AG20443 (cell line): ENCODE data around the gene CDH4.
"Not testable (repeated sequence)": the region's sequence is repeated elsewhere in the genome, so short reads cannot be mapped to it uniquely, and the experiment has no call there.

Experiments
- DNase-seq: peaks from one replicate; pipeline ENCODE4 v3.0.0; 2012; ENCODE audit warnings: low spot score, mixed read lengths

Gene CDH4

DNA sequence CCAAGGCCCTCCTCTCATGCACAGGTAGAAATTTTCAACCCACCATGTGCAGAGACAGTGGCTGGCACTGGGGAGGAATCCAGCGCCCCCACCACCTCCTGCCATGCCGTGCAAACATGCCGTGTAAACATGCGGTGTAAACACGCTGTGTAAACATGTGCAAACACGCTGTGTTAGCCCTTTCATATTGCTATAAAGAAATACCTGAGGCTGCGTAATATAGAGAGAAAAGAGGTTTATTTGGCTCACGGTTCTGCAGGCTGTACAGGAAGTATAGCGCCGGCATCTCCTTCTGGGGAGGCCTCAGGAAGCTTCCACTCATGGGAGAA lies 595.3 kb downstream of the CDH4 start:
- no peak for DNase-seq

DNA sequence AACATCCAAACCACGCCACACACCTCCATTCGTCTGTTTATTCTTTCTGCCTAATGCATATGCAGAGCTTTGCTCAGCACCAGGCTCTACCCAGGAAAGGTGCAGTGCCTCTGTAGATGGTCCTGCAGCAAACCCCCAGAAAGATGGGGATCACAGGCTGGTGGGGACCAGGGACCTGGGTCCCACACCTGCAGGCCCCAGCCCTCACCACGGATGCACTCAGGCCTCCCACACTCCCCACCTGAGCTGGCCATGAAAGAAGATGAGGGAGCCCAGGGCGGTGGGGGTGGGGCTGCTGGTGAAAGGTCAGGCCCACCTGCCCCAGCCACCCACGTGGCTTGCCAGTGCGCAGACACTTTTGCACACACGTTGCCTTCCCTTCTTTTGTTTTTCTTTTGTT lies 595.9 kb downstream of the CDH4 start:
- no peak for DNase-seq

DNA sequence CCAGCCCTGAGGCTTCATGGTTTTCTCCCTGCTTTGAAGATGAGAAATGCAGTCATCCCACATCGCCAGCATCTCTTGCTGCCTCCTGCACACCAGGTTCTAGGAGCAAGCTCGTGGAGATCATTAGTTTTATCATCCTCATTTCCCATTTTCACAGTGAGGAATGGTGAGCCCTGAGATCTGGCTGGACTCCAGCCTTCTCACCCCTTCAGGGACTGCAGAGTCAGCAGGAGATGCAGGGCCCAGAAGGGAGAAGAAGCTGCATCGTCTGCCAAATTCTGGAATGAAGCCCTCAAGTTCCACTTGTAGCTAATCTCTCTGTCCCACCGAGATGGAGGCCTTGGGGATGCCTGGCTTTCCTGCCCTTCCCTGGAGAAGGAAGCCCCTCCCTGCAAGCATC lies 596.8 kb downstream of the CDH4 start:
- DNase-seq: no peak

DNA sequence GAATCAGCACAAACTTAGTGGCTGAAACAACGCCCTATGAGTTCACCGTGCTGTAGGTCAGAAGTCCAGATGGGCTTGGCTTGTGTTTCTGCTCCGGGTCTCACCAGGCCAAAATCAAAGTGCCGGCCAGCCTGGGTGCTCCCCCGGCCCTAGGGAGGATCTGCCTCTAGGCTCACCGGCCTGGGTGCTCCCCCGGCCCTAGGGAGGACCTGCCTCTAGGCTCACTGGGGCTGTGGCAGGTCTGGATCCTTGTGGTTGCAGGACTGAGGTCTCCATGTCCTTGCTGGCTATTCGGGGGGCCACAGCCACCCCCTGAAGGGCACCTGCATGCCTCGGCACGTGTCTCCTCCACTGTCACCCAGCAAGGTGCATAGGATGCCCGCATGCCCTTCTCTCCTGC lies 597.3 kb downstream of the CDH4 start:
- no peak for DNase-seq

DNA sequence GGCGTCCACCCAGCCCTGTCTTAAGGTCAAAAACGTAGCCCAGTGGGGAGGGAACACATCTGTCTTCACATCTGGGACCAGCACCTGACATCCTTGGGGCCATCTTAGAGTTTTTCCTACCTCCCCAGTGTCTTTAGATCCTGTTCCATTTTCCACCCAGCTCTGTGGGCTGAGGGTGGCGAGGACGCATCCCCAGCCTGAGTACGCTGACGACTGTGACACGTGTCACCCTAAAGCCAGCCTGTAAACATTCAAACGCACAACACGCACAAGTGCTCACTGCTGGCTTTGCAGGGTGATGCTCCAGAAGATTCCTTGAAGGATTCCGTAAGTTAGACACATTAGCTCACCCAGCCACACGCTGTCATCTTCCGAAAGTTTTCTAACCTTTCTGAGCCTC lies 597.8 kb downstream of the CDH4 start:
- DNase-seq: no peak

DNA sequence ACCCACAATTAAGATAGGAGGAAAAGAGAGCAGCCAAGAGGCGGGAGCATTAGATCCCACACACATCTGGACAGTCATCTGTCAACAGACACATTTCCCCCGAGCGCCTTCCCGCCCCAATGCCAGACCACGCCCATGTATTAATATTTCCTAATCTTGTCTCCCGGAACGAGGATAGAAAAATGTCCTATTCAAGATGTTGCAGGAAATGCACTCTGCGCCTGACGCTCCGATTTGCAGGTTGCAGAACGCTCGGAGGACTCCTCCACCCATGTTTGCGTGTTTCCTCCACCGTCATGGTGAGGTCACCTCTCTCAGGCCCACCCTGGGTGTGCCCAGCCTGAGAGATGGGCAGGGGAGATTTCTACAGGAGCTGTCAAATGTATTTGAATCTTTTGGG lies 598.4 kb downstream of the CDH4 start:
- no peak for DNase-seq

DNA sequence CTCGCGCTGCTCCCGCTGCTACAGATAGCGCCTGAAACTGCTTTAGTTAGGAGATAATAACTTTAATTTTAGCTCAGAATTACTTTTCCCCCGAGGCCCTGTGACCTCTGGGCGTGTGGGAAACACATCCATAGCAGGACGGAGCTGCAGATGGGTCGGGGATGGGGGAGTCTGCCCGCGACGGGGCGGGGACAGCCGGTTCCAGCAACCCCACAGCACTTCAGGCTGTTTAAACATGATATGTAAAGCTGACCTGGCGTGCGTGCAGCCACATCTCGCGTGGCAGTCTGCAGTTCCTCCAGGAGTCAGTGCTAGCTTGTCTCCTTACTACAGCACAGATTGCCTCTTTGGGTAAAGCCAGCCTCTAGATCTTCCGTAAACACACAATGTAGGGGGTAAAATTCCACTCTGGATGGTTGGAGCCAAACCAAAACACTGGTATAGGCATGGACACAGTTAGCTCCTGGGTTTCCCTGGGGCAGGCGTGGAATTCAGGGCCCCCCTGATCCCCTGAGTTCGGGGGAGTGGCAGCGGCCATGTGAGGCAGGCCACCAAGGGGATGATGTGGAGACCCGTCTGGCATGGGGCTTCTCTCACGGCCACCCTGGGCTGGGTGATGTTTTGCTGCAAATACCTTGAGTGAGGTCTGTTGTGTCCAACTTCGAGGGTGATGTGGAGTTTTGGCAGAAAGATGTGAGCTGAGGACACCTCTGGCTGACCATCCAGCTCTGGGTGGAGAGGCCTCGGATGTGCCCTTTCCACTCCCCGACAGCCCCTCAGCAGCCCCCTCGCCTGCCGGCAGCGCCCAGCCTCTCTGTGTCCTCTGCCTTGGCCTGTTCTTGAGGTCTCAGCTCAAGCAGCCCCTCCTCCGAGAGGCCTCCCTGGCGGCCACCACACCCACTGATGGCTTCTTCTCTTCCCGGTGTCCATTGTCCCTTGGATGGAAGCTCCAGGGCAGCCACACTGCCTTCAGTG lies 599.2 kb downstream of the CDH4 start:
- DNase-seq: no peak

DNA sequence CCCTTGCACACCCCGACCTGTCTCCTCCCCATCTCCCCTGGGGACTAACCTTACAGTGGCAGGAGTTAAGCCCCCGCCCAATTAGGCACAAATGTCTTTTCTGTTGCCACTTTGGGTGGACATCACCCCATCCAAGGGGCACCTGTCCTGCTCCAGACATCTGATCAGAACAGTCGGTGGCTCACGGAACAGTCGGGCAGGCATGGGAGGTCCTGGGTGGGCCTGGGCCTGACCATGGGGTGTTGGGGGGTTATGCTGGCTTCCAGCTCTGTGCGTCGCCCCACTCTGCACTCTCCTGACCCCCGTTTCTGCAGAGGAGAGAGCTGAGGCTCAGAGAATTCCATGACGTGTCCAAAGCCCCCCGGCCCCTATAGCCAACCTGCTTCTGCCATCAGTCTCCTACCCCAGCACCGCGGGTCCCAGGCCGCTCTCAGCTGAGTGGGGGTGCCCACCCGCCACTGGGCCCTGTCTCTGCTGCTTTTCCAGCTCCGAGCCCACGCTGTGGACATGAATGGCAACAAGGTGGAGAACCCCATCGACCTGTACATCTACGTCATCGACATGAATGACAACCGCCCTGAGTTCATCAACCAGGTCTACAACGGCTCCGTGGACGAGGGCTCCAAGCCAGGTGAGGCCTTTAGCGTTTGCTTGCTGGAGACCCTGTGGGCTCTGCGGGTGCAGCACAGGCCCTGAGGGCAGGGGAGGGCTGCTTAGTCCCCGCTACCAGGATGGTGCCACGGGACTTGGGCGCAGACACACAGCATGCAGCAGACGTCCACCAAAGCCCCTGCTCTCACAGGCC lies 600.4 kb downstream of the CDH4 start:
- no peak for DNase-seq

DNA sequence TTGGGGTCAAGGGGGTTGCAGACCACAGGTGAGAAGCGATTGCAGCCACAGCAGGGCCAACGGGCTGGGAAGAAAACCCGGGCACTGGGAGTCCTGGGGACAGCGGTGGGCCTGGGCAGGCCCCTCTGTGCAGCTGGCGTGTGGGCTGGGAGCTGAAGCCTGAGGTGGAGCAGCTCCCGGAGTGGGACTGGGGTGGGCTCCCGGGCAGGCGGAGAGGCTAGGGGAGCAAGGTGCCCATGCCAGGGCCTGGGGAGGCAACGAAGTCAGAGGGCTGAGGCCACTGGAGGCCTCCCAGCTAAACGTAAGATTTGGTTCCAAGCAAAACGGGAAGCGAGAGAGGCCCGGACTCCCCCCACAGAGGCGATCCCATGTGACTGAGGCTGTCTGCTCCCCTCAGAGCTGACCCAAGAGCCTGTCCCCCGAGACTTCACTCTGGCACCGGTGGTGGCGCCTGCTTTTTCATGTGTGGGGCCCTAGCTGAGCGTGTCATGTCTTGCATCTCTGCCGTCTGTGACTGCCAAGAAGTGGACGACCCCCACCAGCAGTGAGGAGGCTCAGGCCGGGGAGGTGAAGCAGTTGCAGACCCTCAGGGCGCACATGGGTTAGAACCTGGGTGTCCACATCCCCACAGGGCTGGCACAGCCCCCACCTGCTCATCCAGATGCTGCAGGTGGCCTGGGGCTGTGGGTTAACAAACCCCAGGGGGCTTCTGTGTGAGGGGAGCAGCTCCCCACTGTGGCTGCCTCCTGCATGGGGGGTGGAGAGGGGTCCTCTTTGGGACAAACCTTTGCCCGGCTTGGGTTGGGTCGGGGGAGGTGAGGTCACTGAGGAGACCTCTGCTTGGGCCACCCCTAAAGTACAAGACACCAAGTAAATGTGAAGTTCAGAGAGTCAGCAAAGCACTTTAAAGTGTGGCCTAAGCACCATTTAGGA lies 601.3 kb downstream of the CDH4 start:
- DNase-seq: no peak

DNA sequence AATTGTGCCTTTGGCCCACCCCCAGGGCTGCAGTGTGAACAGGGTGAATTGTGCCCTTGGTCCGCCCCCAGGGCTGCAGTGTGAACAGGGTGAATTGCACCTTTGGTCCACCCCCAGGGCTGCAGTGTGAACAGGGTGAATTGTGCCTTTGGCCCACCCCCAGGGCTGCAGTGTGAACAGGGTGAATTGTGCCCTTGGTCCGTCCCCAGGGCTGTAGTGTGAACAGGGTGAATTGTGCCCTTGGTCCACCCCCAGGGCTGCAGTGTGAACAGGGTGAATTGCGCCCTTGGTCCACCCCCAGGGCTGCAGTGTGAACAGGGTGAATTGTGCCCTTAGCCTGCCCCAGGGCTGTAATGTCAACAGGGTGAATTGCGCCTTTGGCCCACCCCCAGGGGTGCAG lies 602.5 kb downstream of the CDH4 start:
- DNase-seq: not testable (repeated sequence)

DNA sequence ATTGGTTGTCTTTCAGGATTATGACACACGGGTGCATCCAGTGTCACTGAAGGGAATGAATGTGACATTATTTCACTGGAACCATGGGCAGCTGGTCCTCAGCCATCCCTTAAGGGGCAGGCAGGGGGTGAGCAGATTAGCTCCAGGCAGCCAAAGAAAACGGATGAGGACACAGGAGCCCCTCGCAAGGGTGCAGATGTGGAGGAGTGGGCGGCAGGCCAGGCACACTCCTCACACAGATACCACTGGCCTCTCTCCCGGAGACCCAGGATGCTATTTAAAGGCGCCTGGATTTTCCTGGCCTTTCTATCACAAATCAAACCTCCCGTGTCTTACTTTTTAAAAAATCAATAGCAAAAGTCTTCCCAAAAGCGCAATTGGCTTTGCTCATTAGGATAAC lies 603.2 kb downstream of the CDH4 start:
- DNase-seq: no peak

DNA sequence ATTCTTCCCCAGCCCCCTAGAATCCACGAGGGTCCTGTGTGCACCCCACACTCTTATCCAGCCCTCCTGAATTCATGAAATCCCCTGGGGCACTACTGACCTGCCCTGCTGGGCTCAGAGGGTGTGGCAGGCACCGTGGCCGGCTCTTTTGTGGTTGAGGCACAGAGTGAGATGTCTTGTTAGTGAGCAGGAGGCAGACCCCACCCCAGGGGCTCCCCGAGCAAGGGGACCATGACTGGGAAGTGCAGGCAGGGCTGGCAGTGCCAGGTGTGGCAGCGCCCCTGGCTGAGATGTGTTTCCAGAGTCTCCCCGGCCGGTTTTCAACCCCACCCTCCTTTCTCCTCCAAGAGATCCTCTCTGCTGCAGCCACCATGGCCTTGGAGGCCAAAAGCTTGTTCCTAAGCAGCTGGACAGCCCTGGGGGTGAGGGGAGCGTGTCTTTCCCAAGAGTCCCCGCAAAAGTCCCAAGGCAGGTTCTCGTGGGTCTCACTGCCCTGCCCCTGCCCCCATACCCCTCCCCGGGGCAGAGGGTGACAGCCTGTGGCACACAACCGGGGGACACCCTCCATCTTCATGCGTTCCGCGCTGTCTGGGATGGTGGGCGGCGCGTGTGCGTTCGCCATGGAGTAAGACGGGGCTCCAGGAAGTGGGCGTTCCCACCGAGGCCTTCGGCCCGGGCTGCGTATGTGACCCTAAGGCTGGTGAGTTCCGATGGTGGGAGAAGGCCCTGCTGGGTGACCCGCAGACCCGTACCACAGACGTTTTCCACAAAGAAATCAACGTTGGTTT lies 604.8 kb downstream of the CDH4 start:
- DNase-seq: no peak

DNA sequence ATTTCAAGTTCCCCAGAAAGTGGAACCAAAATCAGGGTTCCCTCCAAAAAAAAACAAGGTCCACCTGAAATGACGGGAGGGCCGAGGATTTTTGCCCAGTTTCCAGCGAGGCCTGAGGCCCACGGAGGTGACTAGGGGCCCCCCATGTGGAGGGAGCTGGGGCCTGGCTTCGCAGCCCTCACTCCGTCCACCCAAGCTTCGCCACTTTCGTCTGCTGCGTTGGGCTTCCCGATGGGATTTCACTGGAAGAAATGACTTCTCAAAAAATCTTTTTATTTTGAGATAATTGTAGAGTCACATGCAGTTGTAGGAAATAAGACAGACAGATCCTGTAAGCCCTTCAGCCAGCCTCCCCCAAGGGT lies 605.3 kb downstream of the CDH4 start:
- no peak for DNase-seq

DNA sequence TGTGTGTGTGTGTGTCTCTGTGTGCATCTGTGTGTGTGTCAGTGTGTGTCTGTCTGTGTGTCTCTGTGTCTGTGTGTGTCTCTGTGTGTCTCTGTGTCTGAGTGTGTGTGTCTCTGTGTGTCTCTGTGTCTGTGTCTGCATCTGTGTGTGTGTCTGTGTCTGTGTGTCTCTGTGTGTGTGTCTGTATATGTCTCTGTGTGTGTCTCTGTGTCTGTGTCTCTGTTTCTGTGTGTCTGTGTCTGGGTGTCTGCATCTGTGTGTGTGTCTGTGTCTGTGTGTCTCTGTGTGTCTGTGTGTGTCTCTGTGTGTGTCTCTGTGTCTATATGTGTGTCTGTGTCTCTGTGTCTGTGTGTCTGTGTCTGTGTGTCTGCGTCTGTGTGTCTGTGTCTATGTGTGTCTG lies 605.8 kb downstream of the CDH4 start:
- no peak for DNase-seq

DNA sequence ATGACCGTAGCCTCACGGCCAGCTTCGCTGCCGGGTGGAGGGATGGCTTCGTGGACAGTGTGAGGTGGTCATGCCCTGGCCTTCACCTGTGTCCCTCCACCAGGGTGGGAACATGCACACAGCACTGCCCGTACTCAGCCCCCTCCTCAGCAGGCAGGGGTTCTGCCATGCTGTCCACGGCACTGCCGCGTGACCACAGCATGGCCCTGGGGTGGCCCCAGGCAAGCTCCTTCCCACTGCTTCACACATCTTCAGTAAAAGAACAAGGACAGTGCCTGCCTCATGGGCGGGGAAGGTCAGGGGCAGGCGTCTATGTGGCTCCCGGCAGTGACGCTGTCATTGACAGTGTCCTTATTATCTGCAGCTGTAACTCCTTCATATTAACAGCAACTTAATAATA lies 607.7 kb downstream of the CDH4 start:
- DNase-seq: no peak

DNA sequence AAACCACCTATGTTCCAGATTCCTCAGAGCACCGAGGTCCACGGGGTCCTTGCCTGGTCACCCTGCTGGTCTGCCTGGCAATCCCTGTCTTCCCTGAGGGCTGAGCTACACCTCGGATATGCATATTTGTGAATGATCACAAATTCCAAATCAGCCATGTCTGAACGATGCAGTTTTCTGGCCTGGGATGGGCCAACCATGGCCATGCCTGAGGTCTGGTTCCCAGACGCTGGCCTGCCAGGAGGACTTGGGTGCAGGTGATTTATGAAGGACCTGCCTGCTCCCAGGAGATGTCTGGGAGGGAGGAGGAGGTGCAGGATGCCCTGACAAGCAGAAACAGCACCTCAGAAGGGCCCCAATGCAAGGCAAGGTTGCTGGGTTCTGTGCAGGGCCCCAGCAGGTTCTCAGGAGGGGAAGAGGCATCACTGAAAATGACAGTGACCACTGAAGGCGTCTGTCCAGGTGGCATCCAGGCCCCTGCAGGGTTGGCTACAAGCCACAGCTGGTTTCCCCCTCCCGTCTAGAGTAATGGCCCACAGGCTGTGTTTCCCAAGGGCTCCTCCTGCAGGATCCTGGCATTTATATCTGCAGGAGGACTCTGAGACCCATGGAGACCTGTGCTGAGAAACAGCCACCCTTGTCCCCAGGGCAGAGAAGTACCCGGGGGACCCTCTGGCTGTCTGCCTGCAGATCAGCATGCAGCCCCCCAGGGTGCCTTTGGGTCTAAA lies 608.4 kb downstream of the CDH4 start:
- no peak for DNase-seq

DNA sequence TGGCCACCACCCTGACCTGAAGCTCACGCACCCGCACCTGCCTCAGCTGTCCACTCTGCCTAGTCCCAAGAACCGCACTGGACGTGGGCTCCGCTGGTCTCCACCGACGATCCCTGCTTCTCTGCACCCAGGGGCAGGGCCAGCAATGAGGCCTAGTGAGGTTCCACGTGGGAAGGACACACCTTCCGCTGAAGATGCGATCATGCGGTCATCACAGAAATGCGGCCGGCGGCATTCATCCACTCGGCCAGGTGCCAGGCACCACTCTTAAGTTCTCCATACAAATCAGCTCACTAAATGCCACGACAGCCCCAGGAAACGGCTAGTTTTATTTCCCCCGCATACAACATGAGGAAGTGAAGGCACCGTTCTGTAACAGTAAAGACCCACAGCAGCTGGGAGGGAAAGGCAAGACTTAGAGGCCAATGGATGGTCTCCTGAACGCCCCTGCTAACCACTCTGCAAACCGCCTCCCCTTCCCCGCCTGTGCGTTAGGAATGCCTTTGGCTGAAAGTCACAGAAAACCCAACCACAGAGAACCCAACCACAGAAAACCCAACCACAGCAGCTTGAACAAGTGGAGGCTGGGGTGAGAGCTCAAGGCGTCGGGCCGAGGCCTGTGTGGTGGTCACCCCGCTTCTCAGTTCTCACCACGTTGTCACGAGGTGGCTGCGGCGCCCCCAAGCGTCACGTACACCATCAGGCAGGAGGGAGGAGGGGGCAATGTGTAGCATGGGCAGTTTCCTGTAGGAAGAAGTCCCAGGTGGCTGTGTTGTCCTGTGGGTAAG lies 609.2 kb downstream of the CDH4 start:
- DNase-seq: no peak

DNA sequence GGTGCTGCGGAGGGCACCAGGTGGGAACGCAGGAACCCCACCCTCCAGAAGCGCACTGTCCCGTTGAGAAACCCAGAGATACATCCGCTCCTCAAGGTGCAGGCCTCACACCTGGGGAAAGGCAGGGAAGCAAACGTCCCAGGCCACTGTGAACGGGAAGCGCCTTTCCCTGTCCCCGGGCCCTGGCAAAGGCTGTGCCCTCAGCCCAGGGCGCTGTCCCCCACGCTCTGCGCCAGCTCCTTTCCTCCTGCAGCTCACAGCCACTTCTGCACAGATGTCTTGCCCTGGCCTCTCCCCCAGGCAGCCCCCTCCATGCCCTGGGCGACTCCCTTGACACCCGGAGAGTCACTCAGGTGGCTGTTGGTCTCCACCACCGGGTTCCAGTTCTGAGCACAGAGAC lies 609.8 kb downstream of the CDH4 start:
- DNase-seq: no peak

DNA sequence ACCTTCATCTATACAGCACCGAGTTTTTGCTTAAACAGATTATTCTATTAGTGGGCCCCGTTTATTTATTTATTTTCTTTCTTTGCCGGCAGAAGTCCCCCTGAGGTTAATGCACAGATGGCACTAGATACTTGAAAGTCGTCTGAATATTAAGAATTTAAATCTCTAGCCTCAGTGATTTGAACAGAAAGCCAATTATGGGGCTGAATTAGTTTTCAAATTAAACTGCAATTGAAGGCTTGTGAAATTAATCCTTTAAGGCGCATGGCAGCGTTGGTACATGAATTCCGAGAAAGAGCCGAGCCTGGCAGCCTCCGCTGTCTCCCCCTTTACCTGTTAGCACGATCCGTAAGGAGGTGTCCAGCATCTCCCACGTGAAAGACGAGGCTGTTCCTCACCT lies 610.8 kb downstream of the CDH4 start:
- no peak for DNase-seq

DNA sequence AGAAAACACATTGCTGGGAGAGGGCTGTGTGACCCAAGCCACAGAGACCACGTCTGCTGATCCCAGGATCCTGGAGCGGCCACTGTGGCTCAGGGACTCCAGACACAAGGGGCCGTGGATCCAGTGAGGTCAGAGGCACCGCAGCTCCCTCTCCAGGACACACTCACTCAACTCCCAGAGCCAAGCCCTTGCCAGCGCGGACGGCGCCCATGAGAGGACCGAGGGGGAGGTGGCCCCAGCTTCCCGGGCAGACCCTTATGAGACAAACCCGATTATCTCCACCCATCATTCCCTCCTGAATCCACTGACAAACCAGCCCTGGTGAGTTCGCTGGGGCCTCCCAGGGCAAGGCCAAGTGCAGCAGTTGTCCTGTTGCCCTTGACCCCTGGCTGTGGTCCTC lies 612.4 kb downstream of the CDH4 start:
- DNase-seq: no peak
